Myocyte (in vitro differentiated cells): ENCODE data around the gene MVD. TPM values are rescaled to one million over a fixed set of nuclear protein-coding genes. Genes with fewer than 3 reads are reported as not detected.

Experiments
- DNase-seq: peaks from one replicate; pipeline ENCODE4 v3.0.0-alpha.2; 2012; ENCODE audit warnings: low read depth
- total RNA-seq: library from RNA; depleted of rRNA; stranded (reverse); fragments of >200 nt; gene quantifications from 2 replicates; pipeline ENCODE4 v1.2.3, GENCODE V29; 2014

MVD gene
- total RNA-seq, 1 donor from 2014 or later, result 177 TPM

DNA sequence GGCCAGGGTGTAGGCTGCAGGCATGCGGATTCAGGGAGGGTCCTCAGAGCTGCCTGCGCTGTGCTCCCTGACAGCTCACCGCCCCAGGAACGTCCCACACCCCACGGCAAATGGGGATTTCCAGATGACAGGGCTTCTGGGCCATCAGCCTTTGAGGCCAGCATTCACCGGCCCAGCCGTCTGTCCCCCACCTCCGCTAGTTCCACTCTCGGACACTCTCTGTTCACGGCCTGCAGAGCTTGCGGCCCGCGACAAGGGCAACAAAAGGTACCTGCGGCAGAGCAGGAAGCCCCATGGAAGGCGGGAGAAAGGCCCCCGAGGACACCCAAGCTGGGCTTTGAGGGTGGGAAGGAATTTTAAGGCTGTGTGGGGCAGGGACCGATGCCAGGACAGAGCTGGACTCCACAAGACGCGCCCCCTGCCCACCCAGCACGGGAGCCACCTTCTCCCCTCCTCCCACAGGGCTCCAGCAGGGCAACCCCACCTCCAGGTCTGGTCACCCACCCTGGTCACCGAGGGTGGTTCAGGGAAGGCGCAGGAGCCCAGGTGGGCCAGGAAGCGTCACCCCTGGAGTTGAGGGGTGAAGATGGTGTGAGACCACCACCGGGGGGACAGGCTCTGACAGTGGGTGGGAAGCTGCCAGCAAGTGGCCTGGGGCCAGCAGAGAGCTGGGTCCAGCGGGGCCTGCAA lies 6.5 kb downstream of the MVD start:
- no peak for DNase-seq

DNA sequence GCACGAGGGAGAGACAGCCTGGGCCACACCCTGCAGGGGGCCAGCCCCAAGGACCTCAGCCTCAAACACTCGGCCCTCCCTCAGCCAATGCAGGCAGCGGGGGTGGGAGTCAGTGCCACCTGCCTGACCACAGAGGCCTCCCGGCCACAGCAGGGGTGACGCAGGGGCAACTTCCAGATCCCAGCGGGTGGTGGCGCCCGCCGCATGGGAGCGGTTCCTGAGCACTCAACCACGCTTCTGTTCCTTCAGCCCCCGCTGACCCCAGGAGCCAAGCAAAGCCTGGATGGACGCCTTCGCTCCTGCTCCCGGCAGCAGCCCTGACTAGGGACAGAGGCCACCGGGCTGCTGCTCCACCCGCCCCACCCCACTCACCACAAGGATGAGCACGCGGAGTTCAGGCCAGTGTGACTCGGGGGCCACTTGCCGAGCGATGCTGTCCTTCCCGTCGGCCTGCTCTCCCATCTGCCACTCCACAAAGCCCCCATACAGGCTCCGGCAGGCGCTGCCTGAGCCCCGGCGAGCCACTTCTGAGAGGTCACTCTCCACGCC lies 7.1 kb downstream of the MVD start:
- DNase-seq, result no peak

DNA sequence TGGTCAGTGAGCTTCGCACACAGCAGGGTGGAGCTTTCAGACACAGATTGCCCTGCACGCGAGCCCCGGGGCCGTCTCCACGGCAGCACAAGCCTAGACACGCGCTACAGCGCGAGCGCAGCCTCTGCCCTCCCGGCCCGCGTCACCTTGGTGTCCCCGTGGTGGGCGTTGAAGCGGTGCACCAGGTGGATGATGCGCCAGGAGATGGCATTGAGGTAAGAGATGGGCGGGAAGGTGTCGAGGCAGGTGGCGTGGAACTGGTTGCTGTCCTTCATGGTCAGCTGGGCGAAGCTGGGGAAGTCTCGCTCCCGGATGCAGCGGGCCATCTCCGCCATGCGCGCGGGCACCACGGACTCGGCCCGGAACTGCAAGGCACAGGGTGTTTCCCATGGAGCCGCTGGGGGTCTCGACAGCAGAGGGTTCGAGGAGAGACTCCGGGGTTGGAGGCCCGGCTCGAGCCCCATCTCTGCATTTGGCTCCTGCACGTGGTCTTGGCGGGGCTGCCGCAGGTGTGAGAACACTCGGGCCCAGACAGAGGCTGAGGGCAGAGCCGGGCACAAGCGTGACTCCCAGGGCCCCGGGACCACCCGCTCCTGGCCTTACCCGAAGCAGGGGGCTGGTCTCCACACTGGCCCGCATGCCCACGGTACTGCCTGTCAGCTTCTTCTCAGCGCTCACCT lies 7.7 kb downstream of the MVD start:
- no peak for DNase-seq

DNA sequence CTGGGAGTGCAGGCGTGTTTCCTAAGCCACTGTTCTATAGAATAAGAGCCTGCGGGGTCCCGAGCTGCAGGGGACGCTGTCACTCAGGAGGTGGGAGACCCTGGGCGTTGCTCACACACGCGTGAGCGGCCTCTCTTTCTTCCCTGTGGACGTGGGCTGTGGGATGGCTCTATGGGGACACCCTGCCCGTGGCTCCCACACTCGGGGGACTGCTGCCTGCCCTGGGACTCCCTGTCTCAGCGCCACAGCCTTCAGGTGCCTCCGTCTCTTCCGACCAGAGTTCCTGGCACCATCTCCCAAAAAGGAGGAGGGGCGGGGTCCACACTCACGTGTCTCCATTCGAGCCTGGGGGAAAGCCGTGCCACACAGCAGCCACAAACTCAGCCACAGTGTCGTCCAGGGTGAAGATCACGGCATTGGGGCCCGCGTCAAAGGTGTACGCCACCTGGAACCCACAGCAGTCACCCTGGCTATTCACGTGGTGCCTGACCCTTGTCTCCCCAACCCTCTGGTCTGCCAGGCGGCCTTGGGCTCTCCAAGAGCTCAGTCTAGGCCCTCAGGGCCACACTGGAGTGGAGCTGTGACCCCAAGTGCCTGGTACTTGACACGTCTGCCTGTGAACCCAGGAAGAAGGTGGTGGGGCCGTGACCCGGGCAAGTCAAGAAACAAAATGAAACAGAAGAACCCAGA lies 8.4 kb downstream of the MVD start:
- no peak for DNase-seq

DNA sequence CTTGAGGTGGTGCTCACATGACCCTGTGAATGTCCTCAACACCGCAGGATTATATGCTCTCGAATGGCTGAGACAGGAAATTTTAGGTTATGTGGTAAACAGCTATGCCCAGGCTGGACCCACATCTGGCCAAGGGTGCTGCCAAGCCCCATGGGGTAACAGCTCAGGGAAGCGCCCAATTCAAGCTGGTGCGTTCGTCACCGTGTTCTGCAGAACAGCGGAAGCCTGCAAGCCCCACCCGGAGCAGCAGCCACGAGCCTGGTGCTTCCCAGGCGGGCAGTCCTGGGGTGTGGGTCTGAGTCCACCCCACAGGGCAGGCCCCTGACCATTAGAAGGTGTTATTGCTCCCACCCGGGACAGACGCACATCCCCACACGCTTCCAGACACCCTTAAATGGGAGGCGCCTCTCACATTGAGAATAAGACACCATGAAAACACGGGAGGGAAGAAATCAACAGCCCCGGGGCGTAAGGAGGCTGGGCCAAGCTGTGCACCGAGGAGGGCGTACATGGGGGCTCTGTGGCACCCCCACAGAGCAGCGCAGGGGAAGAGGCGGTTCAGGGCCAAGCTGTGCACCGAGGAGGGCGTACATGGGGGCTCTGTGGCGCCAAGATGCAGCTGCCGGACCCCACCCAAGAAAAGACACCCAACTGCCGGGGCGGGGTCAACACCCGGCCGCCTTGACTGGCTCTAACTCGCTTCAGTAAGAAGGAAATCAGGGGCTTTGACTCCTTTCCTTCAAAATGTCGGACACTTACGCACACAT lies 9.1 kb downstream of the MVD start:
- DNase-seq, result no peak

DNA sequence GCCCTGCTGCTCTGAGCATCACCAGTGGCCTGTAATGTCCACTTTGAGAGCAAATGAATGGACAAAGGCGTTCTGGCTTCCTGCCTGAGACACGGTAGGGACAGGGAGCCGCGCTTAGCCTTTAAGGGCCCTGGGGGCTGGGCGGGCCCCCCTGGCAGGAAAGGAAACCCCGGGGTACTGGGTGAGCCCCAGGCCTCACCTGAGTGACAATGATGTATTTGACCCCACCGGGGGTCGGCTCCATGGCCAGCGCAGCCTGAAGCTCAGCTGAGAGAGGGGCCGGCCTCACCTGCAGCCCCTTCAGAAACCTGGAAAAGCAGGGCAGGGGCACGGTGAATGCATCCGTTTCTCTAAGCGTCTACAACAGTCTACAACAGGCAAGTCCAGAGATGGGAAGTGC lies 9.8 kb downstream of the MVD start:
- no peak for DNase-seq

DNA sequence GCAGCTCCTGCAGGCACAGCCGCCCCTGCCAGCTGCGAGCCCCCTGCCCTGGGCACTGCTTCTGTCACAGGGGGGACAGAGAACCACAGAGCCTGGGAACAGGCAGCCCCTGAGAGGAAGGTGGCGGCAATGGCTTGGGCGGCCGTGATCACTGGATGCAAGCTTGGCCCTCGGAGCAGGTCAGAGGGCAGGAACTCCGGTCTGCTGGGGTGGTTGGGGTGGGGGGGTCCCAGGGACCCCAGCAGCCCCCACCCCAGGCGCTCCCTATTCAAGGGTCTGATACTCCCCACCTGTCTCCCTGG lies 10.2 kb downstream of the MVD start:
- DNase-seq, result no peak

DNA sequence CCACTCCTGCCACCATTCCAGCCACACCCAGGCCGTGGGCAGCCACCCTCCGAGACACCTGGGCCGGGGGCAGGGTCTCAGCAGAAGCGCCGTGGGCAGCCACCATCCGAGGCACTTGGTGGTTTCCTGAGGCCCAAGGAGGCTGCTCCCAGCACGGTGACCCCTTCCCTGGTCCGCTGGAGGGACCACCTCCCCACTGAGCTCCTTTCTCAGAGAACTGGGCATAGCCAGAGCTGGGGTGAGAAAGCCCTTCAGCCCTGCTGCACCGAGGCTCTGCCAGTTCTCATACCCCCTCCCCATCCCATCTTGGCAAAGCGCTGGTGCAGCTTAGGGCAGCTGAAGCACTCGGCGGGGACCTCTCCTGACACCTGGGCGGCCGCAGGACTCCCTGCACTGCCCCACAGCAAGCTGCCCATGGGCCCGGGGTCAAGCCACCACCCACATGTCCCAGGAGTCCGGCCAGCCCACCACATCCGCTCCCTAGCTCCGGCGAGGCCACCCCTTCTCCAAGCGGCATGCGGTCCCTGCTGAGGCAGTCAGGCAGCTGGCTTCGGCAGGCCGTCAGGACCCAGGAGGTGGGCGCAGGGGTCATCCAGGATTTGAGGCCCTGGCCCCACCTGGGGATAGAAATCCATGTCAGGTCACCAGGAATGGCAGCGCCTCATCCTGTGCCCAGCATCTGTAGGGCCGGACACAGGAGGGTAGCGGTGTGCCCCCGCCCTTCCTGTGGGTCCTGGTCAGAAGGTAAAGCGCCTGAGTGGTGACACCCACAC lies 10.7 kb downstream of the MVD start:
- no peak for DNase-seq

DNA sequence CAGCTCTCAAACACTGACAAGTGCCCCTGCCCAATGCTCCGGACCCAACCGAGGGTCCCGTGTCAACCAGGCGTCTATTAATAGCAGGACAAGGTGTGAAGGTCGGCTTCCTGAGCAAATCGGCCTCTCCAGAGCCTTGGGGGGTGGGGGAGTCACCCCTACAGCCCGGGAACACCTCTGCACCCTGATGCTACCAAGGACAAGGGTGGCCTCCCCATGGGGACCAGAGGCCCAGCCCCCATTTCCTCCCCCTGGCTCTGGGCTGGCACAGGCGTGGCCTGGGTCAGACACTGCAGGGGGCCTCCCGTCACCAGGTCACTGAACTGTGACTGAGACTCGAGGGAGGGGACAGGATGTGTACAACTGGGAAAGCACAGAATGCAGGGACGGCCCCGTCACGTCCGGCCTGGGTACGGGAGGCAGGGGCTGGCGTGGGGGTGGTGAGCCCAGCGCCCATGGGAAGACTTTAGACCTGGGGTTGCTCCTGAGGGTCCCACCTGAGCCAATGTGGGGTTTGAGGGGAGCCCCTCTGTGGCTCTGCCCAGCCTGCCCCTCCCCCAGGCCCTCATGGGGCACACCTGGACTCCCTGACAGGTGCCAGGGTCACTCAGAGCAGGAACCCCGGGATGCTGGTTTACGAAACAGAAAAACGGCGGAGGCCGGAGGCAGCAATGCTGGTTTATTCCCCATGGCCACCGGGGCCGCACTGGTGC lies 11.5 kb downstream of the MVD start:
- no peak for DNase-seq

DNA sequence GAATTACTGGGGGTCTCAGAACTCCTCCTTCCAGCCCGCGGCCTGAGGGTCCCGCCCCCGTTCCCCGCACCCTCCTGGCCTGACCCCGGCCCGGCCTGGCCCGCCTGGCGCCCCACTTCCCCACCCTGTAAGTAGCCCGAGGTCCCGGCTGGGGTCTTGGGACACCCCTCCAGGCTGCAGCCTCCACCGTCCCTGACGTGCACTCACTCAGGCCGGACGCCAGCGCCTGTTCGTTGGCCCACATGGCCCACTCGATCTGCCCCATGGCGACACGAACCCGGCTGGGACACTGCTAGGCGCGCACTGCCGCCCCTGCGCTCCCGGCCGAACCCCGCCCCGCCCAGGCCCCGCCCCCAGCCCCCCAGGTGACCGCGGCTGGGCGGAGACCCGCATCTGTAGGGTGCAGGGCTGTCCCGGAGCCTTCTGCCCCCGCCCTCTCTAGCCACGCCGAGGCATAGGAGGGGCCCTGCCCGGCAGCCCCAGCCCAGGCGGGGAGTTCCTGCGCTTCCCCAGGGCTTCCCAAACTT lies 12.1 kb downstream of the MVD start, which contains the start of gene CYBA:
Gene CYBA (minus strand): TSS at position 305 of the 527 bp plus-strand sequence. CDS start 40 bp downstream, at position 265.
- DNase-seq, result no peak

DNA sequence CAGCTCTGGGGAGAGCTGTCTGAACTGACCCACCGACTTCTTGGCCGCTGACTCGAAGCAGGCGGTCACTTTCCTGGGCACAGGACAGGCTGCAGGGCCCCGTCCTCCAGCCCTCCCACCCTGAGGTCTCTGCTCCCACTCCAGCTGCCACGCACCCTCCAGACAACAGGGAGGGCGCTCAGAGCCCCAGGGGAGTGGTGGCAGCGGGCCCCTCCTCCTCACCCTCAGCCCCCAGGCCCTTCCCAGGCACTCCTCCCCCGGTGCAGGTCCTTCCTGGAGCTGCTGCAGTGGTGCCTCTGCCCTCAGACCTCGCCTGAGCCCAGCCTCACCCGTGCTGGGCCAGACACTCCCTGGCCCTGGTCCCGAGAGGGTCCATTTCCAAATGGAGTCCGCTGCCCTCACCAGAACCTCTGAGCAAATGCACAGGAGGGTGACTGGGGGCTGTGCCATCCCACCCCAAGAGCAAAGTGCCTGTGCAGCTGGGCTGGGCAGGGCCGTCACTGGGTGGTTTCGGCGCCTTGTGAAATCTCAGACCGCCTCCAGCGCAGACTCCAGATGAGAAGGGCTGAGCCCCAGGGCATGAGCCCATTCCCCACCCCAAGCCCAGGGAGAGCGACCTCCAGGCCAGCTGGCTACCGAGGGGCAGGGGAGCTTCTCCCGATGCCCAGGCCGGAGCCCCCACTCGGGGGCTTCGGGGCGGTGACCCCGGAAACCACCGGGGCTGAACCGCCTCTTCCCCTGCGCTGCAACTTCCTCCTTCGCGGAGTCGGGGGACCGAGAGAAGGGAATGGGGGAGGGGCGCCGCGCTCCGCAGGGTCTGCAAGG lies 12.8 kb downstream of the MVD start:
- no peak for DNase-seq

DNA sequence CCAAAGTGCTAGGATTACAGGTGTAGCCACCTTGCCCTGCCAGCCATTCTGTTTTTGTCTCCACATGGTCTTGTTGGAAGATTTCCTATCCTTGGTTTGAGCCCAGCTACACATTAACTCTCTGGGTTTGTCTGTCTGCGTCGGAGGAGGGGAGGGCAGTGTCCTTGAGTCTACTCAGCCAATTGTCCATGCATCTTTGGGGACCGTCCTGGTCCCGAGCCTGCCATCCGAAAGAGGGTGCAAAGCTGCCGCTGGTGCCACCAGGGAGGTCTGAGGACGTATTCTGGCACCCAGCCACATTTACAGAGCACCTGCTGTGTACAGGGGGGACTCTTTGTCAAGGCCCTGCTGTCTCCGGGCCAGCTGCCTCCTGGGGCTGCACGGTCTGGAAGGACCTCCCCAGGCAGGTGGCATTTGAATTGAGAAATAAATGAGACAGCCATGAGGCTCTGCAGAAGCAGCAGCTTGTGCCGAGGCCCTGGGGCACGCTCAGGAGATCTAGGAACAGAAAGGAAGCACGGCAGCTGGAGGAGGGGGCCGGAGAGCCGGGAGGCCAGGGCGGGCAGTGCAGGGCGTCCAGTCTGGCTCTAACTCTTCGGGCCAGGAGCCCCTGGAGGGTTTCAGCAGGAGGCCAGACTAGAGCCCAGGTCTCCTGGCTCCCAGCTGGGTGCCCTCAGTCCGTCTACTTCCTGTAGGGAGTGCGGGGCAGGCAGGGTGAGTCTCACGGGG lies 13.5 kb downstream of the MVD start:
- DNase-seq, result no peak

DNA sequence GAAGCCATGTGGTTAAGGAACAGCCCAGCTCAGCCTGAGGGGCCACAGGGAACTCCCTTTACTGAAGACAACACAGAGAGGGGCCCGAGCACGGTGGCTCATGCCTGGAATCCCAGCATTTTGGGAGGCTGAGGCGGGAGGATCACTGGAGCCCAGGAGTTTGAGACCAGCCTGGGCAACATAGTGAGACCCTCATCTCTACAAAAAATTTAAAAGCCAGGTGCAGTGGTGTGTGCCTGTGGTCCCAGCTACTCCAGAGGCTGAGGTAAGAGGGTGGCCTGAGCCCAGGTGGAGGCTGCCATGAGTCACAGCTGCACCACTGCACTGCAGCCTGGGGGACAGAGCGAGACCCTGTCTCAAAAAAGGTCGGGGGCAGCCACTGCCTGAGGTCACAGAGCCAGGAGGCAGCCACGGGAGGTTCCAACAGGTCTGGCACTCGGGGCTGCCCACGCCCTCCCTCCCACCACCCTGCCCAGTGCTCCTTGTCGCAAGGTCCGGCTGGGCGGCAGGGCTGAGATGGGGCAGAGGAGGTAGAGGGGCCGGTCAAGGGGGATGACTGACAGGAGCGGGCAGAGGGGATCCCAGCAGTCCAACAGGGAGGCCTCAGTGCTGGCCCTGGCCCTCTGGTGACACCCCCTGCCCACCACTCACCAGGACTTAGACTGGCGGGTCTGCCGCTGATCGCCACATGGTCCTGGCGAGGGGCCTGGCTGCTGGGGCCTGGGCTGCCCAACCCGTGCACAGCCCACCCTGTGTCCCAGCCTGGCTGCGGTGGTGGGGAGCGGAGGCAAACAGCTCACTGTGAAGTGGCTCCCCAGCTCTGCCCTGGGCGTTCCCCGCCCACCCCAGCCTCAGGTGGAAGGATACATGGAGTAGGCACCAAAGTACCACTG lies 15.5 kb downstream of the MVD start:
- no peak for DNase-seq

DNA sequence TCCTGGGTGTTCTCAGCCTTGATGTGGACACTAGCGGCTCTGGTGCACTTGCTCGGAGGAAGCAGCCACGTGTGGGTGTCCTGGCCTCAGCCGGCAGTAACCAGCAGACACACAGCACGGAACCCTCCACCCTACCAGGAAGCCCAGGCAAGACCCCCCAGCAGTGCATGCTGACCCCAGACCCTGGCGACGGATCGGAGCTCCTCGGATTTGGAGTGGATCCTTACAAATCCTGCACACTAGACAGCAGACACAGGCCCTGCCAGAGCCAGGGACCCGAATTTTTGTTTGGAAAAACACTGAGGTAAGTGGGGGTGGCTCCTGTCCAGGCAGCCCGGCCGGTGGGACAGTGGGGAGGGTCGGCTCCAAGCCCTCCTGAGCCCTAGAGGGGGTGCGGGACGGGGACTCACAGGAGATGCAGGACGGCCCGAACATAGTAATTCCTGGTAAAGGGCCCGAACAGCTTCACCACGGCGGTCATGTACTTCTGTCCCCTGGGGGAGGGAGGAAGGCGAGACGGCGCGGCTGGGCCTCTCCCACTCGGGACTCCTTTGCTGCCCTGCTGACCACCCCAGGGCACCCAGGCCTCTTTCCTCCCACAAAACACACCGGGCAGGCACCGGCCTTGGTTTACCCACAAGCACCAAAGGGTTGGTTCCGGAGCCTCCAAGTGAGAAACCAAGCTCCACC lies 16.4 kb downstream of the MVD start:
- DNase-seq, result no peak

DNA sequence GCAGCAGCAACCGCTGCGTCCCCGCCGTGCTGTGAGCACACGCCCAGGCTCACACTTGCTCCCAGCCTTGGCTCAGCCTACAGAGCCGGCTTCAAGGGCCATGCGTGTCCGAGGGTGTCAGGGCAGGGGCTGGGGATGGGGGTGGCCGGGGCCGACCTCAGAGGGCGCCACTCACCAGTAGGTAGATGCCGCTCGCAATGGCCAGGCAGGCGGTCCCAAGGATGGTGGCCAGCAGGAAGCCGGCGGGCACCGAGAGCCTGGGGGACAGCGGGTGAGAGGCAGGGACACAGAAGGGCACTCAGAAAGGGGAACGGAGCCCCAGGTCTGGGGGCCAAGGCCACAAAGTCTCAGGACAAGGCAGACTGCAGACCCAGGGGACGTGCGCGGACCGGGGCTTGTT lies 16.9 kb downstream of the MVD start:
- no peak for DNase-seq

DNA sequence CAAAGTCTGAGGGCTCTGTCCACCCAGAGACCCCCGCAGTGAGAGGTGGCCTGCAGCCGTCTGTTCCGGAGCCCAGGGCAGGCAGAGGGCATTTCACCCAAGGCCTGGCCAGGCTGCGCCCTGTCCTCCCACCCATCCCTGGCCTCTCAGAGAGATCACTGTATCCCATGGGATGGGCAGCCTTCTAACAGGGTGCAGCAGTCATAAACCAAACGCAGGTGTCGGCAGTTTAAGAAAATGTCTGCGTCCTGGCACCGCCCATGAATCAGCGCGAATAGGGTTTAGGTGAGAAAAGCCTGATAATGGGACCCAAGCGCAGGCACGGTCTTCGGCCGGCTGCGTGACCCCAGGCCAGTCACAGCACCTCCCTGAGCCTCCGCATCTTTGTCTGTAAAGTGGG lies 17.4 kb downstream of the MVD start:
- DNase-seq, result no peak

DNA sequence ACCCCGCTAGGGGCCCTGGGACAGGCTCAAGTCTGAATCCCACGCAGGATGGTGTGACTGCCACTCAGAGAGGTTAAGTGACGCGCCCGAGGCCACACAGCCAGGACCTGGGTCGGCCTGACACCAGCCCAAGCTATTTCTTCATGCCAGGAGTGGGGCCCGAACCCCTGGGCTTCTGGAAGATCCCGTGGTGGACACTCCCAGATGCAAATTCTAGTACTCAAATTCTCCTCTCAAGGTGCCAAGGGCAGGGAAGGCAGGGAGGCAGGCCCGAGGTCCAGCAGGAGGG lies 19.3 kb downstream of the MVD start:
- DNase-seq, result no peak
